ENCODE data around the gene TSPAN9.

DNA sequence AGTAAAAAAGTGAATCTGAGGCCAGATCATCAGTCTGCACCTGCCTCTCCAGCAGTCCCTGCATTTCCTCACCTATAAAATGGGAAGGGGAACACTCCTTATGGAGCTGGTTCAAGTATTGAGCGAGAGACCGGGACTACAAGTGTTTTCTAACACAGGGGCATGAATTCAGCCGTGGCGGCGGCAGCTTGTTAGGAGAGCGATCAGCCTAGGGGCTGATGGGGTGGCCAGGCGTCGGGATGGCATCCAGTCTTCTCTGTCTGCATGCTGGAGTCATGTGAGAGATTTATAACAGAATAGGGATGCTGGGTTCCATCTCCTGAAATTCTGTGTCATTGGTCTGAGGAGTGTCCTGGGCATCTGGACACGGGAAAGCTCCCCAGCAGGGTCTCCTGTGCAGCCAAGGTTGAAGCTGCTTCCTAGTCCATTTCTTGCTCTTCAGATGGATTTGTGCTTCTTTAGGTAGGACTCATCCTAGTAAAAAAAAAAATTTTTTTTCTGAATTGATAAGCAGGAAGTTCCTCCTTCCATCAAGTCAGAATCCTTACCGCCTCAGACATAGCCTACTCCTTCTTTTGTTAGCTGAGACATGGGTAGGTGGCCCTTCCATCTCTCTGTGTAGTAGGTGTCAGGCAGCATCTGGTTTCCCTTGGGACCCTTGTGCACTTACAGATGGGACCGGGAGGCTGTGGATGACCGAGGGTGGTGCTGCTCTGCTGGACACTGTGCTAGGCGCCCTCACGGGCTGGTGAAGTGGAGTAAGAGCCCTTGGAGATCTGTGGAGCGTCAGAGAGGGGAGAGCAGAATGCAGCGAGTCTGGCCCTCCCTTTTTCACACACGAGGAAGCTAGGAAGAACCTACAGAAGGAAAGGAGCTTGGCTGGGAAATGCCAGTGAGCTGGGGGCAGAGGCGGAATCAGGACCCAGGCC lies 146.7 kb downstream of the TSPAN9 start:
- TF ChIP-seq, protein P1, sequence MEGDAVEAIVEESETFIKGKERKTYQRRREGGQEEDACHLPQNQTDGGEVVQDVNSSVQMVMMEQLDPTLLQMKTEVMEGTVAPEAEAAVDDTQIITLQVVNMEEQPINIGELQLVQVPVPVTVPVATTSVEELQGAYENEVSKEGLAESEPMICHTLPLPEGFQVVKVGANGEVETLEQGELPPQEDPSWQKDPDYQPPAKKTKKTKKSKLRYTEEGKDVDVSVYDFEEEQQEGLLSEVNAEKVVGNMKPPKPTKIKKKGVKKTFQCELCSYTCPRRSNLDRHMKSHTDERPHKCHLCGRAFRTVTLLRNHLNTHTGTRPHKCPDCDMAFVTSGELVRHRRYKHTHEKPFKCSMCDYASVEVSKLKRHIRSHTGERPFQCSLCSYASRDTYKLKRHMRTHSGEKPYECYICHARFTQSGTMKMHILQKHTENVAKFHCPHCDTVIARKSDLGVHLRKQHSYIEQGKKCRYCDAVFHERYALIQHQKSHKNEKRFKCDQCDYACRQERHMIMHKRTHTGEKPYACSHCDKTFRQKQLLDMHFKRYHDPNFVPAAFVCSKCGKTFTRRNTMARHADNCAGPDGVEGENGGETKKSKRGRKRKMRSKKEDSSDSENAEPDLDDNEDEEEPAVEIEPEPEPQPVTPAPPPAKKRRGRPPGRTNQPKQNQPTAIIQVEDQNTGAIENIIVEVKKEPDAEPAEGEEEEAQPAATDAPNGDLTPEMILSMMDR (IDR thresholded peaks at IDR 0.05), result no peak
- TF ChIP-seq POLR2AphosphoS5 (IDR thresholded peaks at IDR 0.05; ENCODE audit: low read depth, low read length) (no peak), TEAD4 (IDR thresholded peaks at IDR 0.05; ENCODE audit: borderline replicate concordance, insufficient read depth) (no peak), TAF1 (IDR thresholded peaks at IDR 0.05; ENCODE audit: borderline replicate concordance, low read depth, low read length) (no peak), EZH2phosphoT487 (IDR thresholded peaks at IDR 0.05; ENCODE audit: borderline replicate concordance, low read depth) (no peak), FOXJ3 (CRISPR knock-in tag; IDR thresholded peaks at IDR 0.05) (no peak), FOXM1 (IDR thresholded peaks at IDR 0.05; ENCODE audit: low read depth) (no peak), GABPA (IDR thresholded peaks at IDR 0.05; ENCODE audit: low read depth) (no peak), EP300 (IDR thresholded peaks at IDR 0.05; ENCODE audit: borderline replicate concordance in 1 of 2, low read depth in 1 of 2, low read length in 1 of 2) (no peak), MEF2A (IDR thresholded peaks at IDR 0.05; ENCODE audit: borderline replicate concordance, low read depth) (no peak)
- TF ChIP-seq, protein P2, sequence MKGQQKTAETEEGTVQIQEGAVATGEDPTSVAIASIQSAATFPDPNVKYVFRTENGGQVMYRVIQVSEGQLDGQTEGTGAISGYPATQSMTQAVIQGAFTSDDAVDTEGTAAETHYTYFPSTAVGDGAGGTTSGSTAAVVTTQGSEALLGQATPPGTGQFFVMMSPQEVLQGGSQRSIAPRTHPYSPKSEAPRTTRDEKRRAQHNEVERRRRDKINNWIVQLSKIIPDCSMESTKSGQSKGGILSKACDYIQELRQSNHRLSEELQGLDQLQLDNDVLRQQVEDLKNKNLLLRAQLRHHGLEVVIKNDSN (IDR thresholded peaks at IDR 0.05; ENCODE audit: borderline replicate concordance, low read depth), result no peak
- TF ChIP-seq, protein P3, sequence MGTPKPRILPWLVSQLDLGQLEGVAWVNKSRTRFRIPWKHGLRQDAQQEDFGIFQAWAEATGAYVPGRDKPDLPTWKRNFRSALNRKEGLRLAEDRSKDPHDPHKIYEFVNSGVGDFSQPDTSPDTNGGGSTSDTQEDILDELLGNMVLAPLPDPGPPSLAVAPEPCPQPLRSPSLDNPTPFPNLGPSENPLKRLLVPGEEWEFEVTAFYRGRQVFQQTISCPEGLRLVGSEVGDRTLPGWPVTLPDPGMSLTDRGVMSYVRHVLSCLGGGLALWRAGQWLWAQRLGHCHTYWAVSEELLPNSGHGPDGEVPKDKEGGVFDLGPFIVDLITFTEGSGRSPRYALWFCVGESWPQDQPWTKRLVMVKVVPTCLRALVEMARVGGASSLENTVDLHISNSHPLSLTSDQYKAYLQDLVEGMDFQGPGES (IDR thresholded peaks at IDR 0.05; ENCODE audit: low read depth, low read length), result no peak
- TF ChIP-seq, protein P4, sequence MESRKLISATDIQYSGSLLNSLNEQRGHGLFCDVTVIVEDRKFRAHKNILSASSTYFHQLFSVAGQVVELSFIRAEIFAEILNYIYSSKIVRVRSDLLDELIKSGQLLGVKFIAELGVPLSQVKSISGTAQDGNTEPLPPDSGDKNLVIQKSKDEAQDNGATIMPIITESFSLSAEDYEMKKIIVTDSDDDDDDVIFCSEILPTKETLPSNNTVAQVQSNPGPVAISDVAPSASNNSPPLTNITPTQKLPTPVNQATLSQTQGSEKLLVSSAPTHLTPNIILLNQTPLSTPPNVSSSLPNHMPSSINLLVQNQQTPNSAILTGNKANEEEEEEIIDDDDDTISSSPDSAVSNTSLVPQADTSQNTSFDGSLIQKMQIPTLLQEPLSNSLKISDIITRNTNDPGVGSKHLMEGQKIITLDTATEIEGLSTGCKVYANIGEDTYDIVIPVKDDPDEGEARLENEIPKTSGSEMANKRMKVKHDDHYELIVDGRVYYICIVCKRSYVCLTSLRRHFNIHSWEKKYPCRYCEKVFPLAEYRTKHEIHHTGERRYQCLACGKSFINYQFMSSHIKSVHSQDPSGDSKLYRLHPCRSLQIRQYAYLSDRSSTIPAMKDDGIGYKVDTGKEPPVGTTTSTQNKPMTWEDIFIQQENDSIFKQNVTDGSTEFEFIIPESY (IDR thresholded peaks at IDR 0.05; ENCODE audit: borderline replicate concordance, low read depth), result no peak
- TF ChIP-seq, protein P5, sequence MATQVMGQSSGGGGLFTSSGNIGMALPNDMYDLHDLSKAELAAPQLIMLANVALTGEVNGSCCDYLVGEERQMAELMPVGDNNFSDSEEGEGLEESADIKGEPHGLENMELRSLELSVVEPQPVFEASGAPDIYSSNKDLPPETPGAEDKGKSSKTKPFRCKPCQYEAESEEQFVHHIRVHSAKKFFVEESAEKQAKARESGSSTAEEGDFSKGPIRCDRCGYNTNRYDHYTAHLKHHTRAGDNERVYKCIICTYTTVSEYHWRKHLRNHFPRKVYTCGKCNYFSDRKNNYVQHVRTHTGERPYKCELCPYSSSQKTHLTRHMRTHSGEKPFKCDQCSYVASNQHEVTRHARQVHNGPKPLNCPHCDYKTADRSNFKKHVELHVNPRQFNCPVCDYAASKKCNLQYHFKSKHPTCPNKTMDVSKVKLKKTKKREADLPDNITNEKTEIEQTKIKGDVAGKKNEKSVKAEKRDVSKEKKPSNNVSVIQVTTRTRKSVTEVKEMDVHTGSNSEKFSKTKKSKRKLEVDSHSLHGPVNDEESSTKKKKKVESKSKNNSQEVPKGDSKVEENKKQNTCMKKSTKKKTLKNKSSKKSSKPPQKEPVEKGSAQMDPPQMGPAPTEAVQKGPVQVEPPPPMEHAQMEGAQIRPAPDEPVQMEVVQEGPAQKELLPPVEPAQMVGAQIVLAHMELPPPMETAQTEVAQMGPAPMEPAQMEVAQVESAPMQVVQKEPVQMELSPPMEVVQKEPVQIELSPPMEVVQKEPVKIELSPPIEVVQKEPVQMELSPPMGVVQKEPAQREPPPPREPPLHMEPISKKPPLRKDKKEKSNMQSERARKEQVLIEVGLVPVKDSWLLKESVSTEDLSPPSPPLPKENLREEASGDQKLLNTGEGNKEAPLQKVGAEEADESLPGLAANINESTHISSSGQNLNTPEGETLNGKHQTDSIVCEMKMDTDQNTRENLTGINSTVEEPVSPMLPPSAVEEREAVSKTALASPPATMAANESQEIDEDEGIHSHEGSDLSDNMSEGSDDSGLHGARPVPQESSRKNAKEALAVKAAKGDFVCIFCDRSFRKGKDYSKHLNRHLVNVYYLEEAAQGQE (IDR thresholded peaks at IDR 0.05; ENCODE audit: low read depth, low read length), result no peak

All from SK-N-SH (cell line).